WTC11 (cell line): Measurements from ENCODE around the gene NELL1. TPM values are rescaled to one million over a fixed set of nuclear protein-coding genes. Genes with fewer than 3 reads are reported as not detected.

Source experiments
- ATAC-seq: fragments of 200-7000 bp; cut with Tn5 transposase; 2 replicates; pipeline ENCODE4 v1.10.0; 2021; ENCODE audit warnings: mild to moderate bottlenecking, moderate library complexity
- CTCF ChIA-PET: fragments of 300-600 bp; sonication (Branson Sonifier 250); formaldehyde crosslinking; loops from one replicate; lab custom pipeline; 2021; ENCODE audit warnings: antibody characterized with exemption; lab: Charles Lee
- POLR2A ChIA-PET: fragments of 350-600 bp; sonication (Branson Sonifier 250); formaldehyde crosslinking; loops from one replicate; lab custom pipeline; 2021; ENCODE audit warnings: antibody characterized with exemption; lab: Charles Lee
- DNase-seq: peaks from one replicate; pipeline ENCODE4 v3.0.0; 2021; ENCODE audit warnings: low spot score
- H3K27ac Mint-ChIP-seq: 2 replicates; pipeline ENCODE4 v1.8.0; 2021; ENCODE audit warnings: mixed read lengths
- H3K27me3 Mint-ChIP-seq: 2 replicates; pipeline ENCODE4 v1.8.0; 2021; ENCODE audit warnings: low read depth, mild to moderate bottlenecking, moderate library complexity, mixed read lengths
- H3K36me3 Mint-ChIP-seq: 2 replicates; pipeline ENCODE4 v1.8.0; 2021; ENCODE audit warnings: mixed read lengths
- H3K4me1 Mint-ChIP-seq: 2 replicates; pipeline ENCODE4 v1.8.0; 2022; ENCODE audit warnings: mixed read lengths
- H3K4me3 Mint-ChIP-seq: 2 replicates; pipeline ENCODE4 v1.8.0; 2021; ENCODE audit warnings: mild to moderate bottlenecking, moderate library complexity, mixed read lengths
- H3K9me3 Mint-ChIP-seq: 2 replicates; pipeline ENCODE4 v1.8.0; 2021; ENCODE audit warnings: mixed read lengths
- ATF2 ChIP-seq: sonication (generic); formaldehyde crosslinking; IDR thresholded peaks from 2 replicates; pipeline ENCODE4 v1.8.1; 2022; ENCODE audit warnings: low read depth, missing genetic modification reagents, borderline replicate concordance
- CREM ChIP-seq: sonication (generic); formaldehyde crosslinking; IDR thresholded peaks from 2 replicates; pipeline ENCODE4 v1.8.1; 2022; ENCODE audit warnings: mild to moderate bottlenecking, missing genetic modification reagents, moderate library complexity
- ELF4 ChIP-seq: sonication (generic); formaldehyde crosslinking; IDR thresholded peaks from 2 replicates; pipeline ENCODE4 v1.8.1; 2022; ENCODE audit warnings: low read depth, mild to moderate bottlenecking, moderate library complexity, missing genetic modification reagents
- NFYB ChIP-seq: sonication (generic); formaldehyde crosslinking; conservative IDR thresholded peaks from 2 replicates; pipeline ENCODE4 v1.8.0; 2022; ENCODE audit warnings: low read depth, missing genetic modification reagents
- OVOL2 ChIP-seq: fragments of 250-450 bp; sonication (Bioruptor Pico); IDR thresholded peaks from 2 replicates; pipeline ENCODE4 v1.9.0; 2021; ENCODE audit warnings: mild to moderate bottlenecking, borderline replicate concordance
- SOX15 ChIP-seq: fragments of 250-450 bp; sonication (Bioruptor Pico); IDR thresholded peaks from 2 replicates; pipeline ENCODE4 v1.9.0; 2021; ENCODE audit warnings: mild to moderate bottlenecking
- ZBTB21 ChIP-seq: sonication (generic); formaldehyde crosslinking; IDR thresholded peaks from 2 replicates; pipeline ENCODE4 v1.8.1; 2023; ENCODE audit warnings: mild to moderate bottlenecking, missing genetic modification reagents, borderline replicate concordance
- ZNF219 ChIP-seq: sonication (generic); formaldehyde crosslinking; IDR thresholded peaks from 2 replicates; pipeline ENCODE4 v1.8.0; 2023; ENCODE audit warnings: missing genetic modification reagents, mild to moderate bottlenecking, borderline replicate concordance
- ZNF232 ChIP-seq: sonication (generic); formaldehyde crosslinking; IDR thresholded peaks from 2 replicates; pipeline ENCODE4 v1.8.0; 2022; ENCODE audit warnings: mild to moderate bottlenecking, missing genetic modification reagents
- ZNF263 ChIP-seq: sonication (generic); formaldehyde crosslinking; IDR thresholded peaks from 2 replicates; pipeline ENCODE4 v1.8.1; 2022; ENCODE audit warnings: low read depth, mild to moderate bottlenecking, moderate library complexity, missing genetic modification reagents
- ZNF281 ChIP-seq: sonication (generic); formaldehyde crosslinking; IDR thresholded peaks from 2 replicates; pipeline ENCODE4 v1.8.0; 2023; ENCODE audit warnings: mild to moderate bottlenecking, missing genetic modification reagents
- total RNA-seq: library from RNA; stranded (reverse); gene quantifications from 3 replicates; pipeline ENCODE4 v1.2.3, GENCODE V29; 2021
- TF ChIP-seq, protein P1 (sequence below): sonication (generic); formaldehyde crosslinking; IDR thresholded peaks from 2 replicates; pipeline ENCODE4 v1.8.1; 2023; ENCODE audit warnings: mild to moderate bottlenecking, missing genetic modification reagents
- TF ChIP-seq, protein P2 (sequence below): sonication (generic); formaldehyde crosslinking; IDR thresholded peaks from 2 replicates; pipeline ENCODE4 v1.8.1; 2022; ENCODE audit warnings: missing genetic modification reagents, borderline replicate concordance
- TF ChIP-seq, protein P3 (sequence below): sonication (generic); formaldehyde crosslinking; IDR thresholded peaks from 2 replicates; pipeline ENCODE4 v1.8.0; 2022; ENCODE audit warnings: mild to moderate bottlenecking, missing genetic modification reagents

The NELL1 gene
- total RNA-seq, 1 experiment from 2014 or later: 1.8 TPM

DNA sequence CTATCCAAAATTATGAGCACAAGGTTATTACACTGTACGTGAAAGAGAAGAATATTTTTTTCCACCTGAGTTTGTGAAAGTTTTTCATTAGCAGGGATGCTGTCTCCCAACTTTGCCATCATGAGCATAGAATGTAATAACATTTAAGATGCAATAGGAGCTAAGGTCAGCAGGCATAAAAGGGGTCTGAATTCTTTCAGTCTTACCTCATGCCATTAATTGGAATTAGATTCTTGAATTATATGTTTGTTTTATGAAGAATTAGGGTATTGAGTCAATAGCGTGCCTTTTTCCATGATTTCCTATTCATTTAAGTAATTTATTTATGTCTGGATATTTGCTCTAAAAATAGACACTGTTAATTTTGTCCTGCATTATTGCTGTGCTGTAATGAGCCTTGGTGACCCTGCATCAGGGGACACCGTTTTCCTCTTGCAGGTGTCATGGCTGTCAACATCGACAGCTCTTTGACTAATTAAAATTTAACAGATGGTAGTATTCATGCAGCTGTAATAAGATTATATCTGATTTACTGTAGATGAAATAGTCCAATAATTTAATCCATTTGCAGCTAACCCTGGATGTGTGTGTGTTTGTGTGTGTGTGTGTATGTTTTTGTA, 637.5 kb downstream of the NELL1 start:
- Mint-ChIP-seq H3K4me3 (no peak overlapping the region), H3K27me3 (no peaks in the 10 kb centered on the region)

More for the DNA sequence above, 637.5 kb downstream of the NELL1 start:
- Mint-ChIP-seq H3K27ac (no peak overlapping the region), H3K9me3 (peaks cover 9% of the 10 kb centered on the region), H3K36me3 (peaks cover 8% of the 10 kb centered on the region), H3K4me1 (no peaks in the 10 kb centered on the region)
- DNase-seq (no peak), ATAC-seq (no peak)
- TF ChIP-seq NFYB (CRISPR knock-in tag) (no peak), ZNF263 (no peak), ZBTB21 (CRISPR knock-in tag) (no peak), ELF4 (CRISPR knock-in tag) (no peak), CREM (CRISPR knock-in tag) (no peak), OVOL2 (CRISPR knock-in tag) (no peak), ZNF219 (CRISPR knock-in tag) (no peak), ZNF232 (CRISPR knock-in tag) (no peak), ATF2 (CRISPR knock-in tag) (no peak), SOX15 (no peak), ZNF281 (CRISPR knock-in tag) (no peak)
- TF ChIP-seq, protein P1, sequence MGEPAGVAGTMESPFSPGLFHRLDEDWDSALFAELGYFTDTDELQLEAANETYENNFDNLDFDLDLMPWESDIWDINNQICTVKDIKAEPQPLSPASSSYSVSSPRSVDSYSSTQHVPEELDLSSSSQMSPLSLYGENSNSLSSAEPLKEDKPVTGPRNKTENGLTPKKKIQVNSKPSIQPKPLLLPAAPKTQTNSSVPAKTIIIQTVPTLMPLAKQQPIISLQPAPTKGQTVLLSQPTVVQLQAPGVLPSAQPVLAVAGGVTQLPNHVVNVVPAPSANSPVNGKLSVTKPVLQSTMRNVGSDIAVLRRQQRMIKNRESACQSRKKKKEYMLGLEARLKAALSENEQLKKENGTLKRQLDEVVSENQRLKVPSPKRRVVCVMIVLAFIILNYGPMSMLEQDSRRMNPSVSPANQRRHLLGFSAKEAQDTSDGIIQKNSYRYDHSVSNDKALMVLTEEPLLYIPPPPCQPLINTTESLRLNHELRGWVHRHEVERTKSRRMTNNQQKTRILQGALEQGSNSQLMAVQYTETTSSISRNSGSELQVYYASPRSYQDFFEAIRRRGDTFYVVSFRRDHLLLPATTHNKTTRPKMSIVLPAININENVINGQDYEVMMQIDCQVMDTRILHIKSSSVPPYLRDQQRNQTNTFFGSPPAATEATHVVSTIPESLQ (CRISPR knock-in tag): no peak
- TF ChIP-seq, protein P2, sequence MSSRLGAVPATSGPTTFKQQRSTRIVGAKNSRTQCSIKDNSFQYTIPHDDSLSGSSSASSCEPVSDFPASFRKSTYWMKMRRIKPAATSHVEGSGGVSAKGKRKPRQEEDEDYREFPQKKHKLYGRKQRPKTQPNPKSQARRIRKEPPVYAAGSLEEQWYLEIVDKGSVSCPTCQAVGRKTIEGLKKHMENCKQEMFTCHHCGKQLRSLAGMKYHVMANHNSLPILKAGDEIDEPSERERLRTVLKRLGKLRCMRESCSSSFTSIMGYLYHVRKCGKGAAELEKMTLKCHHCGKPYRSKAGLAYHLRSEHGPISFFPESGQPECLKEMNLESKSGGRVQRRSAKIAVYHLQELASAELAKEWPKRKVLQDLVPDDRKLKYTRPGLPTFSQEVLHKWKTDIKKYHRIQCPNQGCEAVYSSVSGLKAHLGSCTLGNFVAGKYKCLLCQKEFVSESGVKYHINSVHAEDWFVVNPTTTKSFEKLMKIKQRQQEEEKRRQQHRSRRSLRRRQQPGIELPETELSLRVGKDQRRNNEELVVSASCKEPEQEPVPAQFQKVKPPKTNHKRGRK (CRISPR knock-in tag): no peak
- TF ChIP-seq, protein P3, sequence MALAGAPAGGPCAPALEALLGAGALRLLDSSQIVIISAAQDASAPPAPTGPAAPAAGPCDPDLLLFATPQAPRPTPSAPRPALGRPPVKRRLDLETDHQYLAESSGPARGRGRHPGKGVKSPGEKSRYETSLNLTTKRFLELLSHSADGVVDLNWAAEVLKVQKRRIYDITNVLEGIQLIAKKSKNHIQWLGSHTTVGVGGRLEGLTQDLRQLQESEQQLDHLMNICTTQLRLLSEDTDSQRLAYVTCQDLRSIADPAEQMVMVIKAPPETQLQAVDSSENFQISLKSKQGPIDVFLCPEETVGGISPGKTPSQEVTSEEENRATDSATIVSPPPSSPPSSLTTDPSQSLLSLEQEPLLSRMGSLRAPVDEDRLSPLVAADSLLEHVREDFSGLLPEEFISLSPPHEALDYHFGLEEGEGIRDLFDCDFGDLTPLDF: no peak
- POLR2A ChIA-PET: no interaction called here
- CTCF ChIA-PET: no interaction called here
